Measurements from ENCODE around the gene CAV1.

CAV1 gene

DNA sequence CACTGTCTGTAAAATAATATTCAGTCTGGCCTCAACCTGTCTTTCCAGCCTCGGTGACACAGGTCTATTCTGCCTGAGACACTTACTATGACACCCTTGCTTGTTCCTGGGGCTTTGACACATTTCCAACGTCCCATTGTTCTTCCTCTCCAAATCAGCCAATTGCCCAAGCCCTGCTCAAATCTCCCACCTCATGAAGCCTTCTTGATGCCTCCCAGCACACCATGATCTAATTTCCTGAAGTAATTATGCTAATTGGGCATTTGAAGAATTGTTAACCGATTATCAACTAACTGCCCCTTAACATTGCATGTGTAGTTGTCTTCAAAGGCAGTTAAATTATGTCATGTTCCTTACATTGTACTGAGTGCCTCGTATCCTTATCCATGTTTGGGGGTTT lies 33.1 kb downstream of the CAV1 start:
- DNase-seq (ENCODE audit: low spot score), result no peak

DNA sequence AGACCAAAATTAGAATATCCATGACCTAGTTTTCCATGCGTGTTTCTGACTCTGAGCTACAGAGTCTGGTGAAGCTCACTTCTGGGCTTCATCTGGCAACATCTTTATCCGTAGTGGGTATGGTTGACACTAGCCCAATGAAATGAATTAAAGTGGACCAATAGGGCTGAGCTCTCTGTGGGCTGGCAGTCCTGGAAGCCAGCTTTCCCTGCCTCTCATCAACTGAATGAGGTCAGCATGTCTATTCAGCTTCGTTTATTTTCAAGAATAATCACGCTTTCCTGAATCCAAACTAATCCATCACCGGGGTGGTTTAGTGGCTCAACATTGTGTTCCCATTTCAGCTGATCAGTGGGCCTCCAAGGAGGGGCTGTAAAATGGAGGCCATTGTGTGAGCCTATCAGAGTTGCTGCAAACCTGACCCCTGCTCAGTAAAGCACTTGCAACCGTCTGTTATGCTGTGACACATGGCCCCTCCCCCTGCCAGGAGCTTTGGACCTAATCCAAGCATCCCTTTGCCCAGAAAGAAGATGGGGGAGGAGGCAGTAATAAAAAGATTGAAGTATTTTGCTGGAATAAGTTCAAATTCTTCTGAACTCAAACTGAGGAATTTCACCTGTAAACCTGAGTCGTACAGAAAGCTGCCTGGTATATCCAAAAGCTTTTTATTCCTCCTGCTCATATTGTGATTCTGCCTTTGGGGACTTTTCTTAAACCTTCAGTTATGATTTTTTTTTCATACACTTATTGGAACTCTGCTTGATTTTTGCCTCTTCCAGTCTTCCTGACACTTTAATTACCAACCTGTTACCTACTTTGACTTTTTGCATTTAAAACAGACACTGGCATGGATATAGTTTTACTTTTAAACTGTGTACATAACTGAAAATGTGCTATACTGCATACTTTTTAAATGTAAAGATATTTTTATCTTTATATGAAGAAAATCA lies 35.5 kb downstream of the CAV1 start:
- DNase-seq (ENCODE audit: low spot score), result no peak

DNA sequence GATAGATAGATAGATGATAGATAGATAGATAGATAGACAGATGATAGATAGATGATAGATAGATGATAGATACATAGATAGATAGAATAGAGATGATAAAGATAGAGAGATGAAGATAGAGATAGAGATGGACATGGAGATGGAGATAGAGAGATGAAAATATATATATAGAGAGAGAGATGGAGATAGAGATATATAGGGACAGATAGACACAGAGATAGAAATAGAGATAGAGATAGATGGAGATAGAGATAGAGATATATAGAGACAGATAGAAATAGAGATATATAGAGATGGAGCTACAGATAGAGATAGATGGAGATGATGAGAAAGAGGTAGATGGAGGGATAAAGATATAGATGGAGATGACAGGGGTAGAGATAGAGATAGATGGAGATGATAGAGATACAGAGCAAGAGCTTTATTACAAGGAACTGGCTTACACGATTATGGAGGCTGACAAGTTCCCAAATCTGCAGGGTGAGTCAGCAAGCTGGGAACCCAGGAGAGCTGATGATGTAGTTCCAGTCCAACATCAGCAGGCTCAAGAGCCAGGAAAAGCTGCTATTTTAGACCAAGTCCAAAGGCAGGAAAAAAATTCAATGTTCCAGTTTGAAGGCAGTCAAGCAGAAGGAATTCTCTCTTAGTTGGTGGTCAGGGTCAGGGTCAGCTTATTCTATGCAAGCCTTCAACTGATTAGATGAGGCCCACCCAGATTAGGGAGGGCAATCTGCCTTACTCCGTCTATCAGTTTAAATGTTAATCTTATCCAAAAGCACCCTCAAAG lies 37.1 kb downstream of the CAV1 start:
- DNase-seq (ENCODE audit: low spot score), result no peak

DNA sequence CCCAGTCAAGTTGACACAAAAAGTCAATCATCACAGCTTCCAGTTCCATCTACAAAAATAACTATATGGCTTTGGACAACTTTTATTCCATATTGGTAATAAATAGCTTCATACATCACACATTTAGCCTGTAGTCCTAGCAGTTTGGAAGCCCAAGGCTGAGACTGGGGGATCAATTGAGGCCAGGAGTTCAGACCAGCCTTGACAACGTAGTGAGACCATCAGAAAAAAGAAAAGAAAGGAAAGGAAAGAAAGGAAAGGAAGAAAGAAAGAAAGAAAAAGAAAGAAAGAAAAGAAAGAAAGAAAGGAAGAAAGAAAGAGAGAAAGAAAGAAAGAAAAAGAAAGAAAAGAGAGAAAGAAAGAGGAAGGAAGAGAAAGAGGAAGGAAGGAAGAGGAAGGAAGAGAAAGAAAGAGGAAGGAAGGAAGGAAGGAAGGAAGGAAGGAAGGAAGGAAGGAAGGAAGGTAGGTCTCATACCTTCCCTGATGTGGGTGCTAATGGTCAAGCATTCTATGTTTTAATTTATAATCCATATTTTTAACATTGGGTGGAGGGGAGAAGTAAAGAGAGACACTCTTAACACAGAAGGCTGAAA lies 37.8 kb downstream of the CAV1 start:
- no peak for DNase-seq (ENCODE audit: low spot score)

DNA sequence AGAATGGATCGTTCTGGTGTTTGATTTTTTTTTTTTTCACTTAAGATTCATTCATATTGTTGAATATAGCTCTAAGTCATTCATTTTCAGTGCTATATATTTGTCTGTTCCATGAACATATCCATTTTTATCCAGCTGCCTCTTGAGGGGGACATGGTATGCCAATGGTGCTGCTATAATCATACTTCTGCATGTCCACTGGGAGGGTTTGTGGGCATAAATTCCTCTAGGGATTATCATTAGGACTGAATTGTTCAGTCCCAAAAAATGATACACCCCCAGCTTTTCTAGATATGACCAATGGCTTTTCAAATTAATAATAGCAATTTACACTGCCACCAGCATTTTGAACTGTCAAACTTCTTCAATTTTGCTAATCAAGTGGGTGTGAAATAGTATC lies 41.1 kb downstream of the CAV1 start:
- DNase-seq (ENCODE audit: low spot score), result no peak

DNA sequence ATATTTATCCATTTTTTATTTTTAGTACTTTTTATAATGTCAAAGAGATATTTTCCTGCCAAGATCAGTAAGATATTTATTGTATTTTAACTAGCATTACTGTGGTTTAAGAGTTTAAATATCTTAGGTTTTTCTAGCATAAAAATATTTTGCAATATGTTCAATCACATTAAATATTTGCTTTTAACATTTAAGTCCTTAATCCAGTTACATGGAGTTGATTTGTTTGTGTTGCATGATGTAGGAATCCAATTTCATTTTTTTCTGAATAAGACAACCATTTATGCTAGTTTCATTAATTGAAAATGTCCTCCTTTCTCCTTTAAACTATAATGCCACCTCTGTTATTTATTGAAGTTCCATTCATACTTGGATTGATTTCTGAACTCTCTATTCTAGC lies 41.8 kb downstream of the CAV1 start:
- no peak for DNase-seq (ENCODE audit: low spot score)

DNA sequence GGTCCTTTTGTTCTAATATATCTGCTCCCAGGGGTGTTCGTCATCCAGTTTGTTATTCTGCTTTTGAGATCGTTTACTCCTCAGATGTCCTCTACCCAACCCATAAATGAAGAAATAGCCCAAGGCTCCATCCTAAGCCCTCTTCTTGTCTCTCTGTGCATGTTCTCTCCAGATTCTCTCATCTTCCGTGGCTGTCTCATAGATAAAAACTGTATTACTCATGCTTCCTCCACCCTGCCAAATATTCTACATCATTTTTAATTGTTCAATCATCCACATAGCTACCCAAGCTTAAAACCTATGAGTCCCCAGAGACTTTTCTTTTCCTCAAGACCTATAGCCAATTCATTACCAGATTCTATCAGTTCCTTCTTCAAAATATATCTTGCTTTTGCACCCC lies 44.9 kb downstream of the CAV1 start:
- DNase-seq (ENCODE audit: low spot score), result no peak

DNA sequence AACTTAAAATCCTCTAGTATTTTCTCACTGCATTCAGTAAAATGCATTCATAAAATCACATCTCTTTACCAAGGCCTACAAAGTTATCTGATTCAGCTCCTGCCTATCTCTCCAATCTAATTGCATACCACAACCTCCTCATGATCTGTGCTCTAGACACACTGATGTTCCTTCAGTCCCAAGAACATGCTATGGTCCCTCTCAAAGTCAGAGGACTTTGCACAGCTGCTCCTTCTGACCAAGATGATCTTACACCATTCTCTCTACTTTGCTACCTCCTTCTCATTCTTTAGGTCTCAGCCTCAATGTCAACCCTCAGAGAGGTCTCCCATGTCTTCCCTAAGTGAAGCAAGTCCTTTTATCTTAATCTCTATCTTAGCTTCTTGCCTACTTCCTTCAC lies 45.5 kb downstream of the CAV1 start:
- no peak for DNase-seq (ENCODE audit: low spot score)

DNA sequence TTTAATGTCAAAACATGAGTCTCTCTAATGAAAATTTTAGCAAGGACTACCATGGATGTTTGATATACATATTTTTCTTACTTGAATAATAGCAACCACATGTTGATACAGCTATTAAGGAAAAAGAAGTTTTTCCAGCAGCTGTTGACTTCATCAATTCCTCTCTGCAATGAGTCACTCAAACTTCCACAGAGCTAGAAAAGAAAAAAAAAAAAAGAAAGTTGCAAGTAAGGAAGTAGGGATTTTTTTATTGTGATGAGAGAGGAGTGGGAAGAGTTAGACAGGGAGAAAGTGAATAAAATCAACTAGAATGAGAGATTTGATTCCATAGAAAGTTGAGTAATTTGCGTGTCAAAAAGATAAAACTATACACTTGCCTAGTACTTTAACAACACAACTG lies 46.2 kb downstream of the CAV1 start:
- no peak for DNase-seq (ENCODE audit: low spot score)

DNA sequence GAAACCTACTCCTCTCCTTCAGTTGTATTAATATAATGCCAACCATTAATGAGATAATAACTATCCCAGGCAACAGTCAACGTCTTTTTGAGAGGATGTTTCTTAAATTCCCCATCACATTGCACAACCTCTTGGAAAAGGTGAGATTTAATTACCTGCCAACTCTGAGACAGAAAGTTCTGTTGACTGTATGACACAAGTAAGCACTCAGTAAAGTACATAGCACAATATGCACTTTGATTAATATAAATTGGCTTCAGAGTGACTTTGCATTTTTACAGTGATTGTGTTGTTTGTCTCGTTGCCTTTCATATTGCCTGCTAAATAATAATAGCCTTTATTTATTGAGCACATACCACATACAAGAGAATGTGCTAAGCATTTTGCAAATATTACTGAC lies 46.7 kb downstream of the CAV1 start:
- no peak for DNase-seq (ENCODE audit: low spot score)

DNA sequence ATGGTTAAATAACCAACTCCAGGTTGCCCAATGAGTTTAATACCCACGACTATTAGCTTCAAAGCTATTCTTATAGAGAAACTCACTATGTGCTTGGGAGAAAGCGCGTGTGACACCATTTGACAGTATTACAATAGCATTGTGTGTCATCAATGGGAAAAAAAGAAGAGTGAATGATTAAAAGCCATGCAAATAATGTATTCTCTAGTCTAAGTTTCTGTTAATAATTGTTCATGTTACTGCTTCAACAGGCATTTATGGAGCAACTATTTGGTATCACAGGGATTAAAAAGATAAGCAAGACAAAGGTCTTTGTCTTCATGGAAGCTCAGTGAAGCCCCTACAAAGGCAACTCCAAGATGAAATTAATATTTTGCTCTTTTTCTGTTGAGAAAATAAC lies 47.2 kb downstream of the CAV1 start:
- no peak for DNase-seq (ENCODE audit: low spot score)

DNA sequence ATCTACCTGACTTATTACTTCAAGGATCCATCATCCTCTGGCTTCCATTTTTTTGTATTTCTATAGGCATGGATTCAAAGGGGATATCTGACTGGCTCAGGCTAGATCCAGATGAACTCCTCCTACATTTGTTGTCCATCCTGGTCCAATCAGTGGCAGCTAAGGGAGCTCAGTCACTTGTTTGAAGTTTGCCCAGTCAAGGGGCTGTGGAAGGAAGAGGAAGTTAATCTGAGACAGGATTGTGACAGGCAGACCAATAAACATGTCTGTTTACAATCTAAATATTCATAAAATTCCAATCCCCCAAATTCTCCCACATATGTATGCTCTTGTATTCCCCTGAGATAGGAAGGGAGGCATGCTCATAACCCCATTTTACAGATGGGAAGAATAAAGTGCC lies 48.7 kb downstream of the CAV1 start:
- DNase-seq (ENCODE audit: low spot score), result no peak

DNA sequence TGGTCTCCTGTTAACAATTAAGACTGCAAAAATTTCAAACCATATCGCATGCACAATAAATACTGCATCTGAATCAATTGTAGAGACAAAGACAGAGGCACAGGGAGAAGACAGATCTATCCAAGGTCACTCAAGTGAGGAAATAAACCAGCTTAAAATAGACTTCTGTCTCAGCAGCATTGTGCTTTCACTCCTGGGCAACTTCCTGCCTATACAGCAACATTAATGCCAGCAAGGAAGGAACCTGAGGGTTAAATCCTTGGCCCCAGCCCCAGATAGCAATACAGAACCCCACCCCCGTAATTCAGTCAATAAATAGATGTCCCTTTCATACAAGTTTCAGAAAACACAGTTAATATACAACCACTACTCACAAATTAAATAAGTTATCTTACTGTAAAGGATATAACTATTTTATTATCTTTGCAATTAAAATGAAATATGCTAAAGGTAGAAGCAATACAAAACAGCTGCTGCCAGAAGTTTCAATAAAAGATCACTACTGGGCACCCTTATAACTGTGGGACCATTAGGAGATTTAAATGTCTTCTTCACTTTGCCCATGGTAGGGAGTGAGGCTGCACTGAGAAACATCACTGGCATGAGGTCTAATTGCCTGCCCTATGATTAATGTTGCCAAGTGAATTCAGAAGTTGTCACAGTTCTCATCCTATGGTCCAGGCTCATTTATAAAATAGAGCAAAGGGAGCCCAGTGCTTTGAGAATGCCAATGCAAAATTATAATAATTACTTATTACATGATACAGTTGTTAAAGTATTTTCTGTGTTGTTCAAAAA lies 49.4 kb downstream of the CAV1 start:
- DNase-seq (ENCODE audit: low spot score), result no peak

DNA sequence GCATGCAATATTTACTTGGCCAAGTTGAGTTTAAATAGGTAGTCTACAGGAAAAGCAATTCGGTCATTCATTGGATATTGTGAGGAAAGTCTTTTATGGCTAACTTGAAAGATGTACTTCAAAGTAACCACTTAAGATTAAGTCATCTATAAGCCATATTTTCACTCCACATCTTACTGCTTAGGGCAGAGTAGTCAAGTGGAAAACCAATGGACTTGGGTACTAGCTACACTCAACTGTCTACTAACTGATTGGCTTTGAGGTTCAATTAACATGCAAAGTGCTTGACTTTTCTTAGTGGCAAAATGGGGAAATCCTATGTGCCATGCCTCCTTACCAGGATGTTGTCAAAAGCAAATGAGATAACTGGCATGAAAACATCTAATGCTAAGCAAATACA lies 51.0 kb downstream of the CAV1 start:
- no peak for DNase-seq (ENCODE audit: low spot score)

DNA sequence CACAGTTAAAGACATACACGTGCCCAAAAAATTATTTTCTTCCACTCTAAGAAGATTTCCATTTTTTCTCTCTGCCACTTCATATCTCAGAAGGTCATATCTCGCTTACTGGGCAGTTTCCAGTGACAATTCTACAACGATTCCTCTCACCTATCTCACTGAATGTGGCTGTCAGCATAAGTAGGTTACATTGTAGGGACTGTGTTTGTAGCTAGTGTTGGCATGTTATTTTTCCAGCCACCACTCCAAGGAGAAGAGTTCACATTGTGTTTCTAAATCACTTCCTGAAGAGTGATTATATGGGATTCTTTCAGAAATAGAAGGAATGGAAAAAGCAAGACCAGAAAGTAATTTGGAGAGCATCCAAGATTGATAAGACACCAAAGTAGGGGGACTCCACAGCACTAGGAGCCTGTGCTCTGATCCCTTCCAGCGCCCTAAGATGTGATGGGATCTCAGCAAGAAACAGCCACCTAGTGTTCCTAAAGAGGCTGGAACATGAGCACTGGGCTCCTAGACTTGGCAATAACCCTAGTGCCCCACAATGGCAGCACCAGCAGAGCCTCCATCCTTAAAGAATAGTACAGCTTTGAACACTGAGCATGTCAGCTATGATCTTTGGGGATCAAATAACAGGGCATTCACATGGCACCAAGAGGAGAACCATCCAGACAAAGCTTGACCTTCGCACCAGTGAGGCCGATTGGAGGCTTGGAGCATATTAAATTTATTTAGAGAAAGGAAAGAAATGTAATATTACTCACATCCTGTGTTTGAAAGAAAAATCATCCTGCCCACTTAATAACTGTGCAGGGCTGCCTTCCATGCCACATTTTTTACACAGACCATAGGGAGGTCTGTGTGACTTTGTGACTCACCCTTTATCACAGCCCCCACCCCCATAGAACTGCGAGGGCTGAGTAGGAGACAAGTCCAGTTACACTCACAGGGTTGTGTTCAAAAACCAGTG lies 51.8 kb downstream of the CAV1 start:
- no peak for DNase-seq (ENCODE audit: low spot score)

DNA sequence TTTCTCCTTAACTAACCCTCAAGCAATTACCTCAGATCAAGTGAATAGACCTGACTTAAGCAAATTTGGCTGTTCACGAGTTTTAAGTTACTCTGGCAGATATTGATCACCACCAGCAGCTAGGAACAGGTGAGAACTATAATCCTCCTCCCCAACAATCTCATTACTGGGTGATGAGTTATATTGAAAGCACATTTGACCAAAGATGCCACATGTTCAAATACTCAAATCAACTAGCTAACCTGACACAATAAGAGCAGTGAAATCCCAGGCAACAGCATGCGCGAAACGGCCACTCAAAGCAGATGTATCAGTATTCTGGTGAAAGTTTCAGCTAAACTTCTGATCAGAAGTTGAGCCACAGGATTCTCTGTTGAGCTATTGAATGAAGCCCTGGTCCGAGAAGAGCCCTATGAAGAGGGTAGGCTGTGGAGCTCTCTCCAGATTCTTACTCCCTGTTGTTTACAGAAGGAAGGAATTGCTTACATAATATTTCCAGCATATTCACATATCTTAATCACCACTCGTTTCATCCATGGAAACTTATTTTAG lies 52.6 kb downstream of the CAV1 start:
- DNase-seq (ENCODE audit: low spot score), result no peak

DNA sequence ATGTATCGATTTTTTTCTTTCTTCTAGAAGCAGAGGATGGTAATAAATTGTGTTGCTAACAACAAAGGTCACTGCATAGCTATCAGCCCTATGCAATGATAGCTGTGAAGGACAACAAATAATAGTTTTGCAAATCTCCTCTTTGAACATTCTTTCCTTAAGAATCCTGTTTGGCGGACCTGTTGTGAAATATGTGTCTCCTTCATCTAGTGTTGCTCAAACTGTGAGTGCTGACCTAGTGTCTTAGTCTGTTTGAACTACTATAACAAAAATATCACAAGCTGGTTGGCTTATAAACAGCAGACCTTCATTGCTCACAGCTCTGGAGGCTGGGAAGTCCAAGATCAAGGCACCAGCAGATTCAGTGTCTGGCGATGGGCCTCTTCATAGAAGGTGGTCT lies 53.7 kb downstream of the CAV1 start:
- DNase-seq (ENCODE audit: low spot score), result no peak

DNA sequence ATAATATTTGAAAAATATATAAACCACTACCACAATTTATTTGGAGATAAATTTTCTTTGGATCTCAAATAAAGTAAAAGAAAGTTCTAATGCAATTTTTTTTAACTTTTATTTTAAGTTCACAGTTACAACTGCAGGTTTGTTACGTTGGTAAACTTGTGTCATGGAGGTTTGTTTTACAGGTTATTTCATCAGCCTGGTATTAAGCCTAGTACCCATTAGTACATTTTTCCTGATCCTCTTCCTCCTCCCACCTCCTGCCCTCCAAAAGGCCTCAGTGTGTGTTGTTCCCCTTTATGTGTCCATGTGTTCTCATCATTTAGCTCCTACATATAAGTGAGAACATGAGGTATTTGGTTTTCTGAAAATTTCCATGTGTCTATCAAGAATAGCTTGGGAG lies 54.5 kb downstream of the CAV1 start:
- DNase-seq (ENCODE audit: low spot score), result no peak

DNA sequence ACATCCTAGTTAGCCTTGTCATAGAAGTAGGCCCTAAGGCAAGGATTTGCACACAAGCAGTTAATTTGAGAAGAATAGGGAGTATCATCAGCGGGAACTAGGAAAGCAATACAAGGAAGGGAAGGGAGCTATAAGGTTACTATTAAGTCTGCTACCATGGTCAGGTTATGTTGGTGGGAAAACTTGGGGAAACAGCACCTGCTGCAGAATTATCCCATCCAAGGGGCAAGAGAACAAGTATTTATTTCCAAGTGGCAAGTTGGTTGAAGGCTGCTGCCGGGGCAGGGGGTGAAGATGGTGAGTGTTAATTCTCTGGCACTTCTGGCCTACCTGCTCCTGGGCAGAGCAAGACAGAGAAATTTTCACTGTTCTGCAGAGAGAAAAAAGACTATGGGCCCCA lies 55.0 kb downstream of the CAV1 start:
- DNase-seq (ENCODE audit: low spot score), result no peak

DNA sequence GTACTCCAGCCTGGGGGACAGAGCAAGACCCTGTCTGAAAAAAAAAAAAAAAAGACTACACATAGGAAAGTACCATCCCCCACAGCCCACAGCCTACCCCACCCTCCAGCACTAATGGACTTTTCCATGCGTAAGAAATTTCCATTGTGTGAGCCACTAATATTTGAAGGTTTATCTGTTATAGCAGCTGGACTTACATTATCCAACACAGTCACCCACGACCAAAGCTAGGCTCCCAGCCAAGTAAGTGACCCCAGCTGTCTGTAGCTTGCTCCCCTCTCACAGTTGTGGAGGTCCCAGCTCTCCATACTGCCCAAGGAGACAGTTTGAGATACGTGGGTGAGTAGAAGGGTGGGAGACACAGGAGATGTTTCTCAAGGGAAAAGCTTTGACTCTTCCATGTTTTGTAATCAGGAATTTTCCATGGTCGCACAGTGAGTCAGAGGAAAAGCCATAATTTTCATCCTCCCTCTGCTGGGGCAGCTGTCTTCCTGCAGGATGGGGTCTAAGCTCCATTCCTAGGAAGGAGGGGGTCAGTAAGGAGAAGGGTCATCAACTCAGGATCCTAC lies 57.4 kb downstream of the CAV1 start:
- no peak for DNase-seq (ENCODE audit: low spot score)
